Upper lobe of left lung (tissue), 4 donors: Measurements from ENCODE around the gene STARD8.
"Not testable (repeated sequence)": the region's sequence is repeated elsewhere in the genome, so short reads cannot be mapped to it uniquely, and the experiment has no call there.

Experiments used
- CTCF ChIP-seq, 6 experiments: fragments of 450-650 bp in 4 of 6; fragments of 200-600 bp in 2 of 6; sonication (generic) in 2 of 6; IDR thresholded peaks; one replicate each; pipeline ENCODE4 v1.5.1; 2016 to 2019; ENCODE audit warnings: antibody characterized with exemption in 6 of 6
- EP300 ChIP-seq, 4 donors: sonication (generic); formaldehyde crosslinking; IDR thresholded peaks; one replicate each; pipeline ENCODE4 v1.5.1; 2017; ENCODE audit warnings: antibody characterized with exemption in 4 of 4, control low read depth in 2 of 4
- POLR2A ChIP-seq, 4 donors: fragments of 450-650 bp; IDR thresholded peaks; one replicate each; pipeline ENCODE4 v1.5.1; 2016 to 2017; ENCODE audit warnings: antibody characterized with exemption in 4 of 4, mild to moderate bottlenecking in 2 of 4

- not testable (repeated sequence) for TF ChIP-seq POLR2A, CTCF, EP300 (IDR thresholded peaks at IDR 0.05)
Observed at GRCh38 chrX:68741864-68742263, 94.4 kb downstream of the STARD8 start.
